ENCODE measurements around the gene PROX1. TPM values are rescaled to one million over a fixed set of nuclear protein-coding genes. Genes with fewer than 3 reads are reported as not detected.

Gene PROX1
- total and polyA plus RNA-seq, 9 of the 15 experiments (the other 6 are each of a cell fraction or from before 2014, with no cell fraction given), result 0.14 to 0.22 TPM; not detected in 7

DNA sequence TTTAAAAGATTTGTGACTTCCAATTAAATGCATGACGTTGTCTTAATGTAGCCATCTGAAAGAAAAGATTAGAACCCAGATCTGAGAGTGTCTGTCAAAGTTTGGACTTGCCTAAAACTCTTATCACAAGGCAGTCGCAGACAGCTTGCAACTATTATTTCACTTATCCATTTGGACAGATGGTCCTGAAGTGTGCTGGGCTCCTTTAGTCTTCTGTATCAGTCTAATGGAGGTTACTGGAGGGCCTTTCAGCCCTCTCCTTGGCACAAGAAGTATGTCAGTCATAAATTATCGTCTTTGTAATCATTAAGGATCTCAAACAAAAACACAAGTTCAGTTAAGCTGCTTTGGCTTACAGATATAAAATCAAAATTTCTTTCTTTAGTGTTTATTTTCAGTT is 15.5 kb downstream of the PROX1 start (continued):
- TF ChIP-seq, protein P1, sequence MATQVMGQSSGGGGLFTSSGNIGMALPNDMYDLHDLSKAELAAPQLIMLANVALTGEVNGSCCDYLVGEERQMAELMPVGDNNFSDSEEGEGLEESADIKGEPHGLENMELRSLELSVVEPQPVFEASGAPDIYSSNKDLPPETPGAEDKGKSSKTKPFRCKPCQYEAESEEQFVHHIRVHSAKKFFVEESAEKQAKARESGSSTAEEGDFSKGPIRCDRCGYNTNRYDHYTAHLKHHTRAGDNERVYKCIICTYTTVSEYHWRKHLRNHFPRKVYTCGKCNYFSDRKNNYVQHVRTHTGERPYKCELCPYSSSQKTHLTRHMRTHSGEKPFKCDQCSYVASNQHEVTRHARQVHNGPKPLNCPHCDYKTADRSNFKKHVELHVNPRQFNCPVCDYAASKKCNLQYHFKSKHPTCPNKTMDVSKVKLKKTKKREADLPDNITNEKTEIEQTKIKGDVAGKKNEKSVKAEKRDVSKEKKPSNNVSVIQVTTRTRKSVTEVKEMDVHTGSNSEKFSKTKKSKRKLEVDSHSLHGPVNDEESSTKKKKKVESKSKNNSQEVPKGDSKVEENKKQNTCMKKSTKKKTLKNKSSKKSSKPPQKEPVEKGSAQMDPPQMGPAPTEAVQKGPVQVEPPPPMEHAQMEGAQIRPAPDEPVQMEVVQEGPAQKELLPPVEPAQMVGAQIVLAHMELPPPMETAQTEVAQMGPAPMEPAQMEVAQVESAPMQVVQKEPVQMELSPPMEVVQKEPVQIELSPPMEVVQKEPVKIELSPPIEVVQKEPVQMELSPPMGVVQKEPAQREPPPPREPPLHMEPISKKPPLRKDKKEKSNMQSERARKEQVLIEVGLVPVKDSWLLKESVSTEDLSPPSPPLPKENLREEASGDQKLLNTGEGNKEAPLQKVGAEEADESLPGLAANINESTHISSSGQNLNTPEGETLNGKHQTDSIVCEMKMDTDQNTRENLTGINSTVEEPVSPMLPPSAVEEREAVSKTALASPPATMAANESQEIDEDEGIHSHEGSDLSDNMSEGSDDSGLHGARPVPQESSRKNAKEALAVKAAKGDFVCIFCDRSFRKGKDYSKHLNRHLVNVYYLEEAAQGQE (IDR thresholded peaks at IDR 0.05; ENCODE audit: borderline replicate concordance), result no peak
- TF ChIP-seq, protein P1 (CRISPR knock-in tag; IDR thresholded peaks at IDR 0.05; ENCODE audit: low read depth), result no peak
- TF ChIP-seq POLR3G (IDR thresholded peaks at IDR 0.05; ENCODE audit: extremely low read depth, insufficient read length, insufficient replicate concordance), result no peak
- TF ChIP-seq, protein P2, sequence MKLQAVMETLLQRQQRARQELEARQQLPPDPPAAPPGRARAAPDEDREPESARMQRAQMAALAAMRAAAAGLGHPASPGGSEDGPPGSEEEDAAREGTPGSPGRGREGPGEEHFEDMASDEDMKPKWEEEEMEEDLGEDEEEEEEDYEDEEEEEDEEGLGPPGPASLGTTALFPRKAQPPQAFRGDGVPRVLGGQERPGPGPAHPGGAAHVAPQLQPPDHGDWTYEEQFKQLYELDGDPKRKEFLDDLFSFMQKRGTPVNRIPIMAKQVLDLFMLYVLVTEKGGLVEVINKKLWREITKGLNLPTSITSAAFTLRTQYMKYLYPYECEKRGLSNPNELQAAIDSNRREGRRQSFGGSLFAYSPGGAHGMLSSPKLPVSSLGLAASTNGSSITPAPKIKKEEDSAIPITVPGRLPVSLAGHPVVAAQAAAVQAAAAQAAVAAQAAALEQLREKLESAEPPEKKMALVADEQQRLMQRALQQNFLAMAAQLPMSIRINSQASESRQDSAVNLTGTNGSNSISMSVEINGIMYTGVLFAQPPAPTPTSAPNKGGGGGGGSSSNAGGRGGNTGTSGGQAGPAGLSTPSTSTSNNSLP (IDR thresholded peaks at IDR 0.05; ENCODE audit: borderline replicate concordance, low read depth, low read length), result no peak
- TF ChIP-seq, protein P3, sequence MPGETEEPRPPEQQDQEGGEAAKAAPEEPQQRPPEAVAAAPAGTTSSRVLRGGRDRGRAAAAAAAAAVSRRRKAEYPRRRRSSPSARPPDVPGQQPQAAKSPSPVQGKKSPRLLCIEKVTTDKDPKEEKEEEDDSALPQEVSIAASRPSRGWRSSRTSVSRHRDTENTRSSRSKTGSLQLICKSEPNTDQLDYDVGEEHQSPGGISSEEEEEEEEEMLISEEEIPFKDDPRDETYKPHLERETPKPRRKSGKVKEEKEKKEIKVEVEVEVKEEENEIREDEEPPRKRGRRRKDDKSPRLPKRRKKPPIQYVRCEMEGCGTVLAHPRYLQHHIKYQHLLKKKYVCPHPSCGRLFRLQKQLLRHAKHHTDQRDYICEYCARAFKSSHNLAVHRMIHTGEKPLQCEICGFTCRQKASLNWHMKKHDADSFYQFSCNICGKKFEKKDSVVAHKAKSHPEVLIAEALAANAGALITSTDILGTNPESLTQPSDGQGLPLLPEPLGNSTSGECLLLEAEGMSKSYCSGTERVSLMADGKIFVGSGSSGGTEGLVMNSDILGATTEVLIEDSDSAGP (CRISPR knock-in tag; IDR thresholded peaks at IDR 0.05), result no peak
- TF ChIP-seq, protein P4, sequence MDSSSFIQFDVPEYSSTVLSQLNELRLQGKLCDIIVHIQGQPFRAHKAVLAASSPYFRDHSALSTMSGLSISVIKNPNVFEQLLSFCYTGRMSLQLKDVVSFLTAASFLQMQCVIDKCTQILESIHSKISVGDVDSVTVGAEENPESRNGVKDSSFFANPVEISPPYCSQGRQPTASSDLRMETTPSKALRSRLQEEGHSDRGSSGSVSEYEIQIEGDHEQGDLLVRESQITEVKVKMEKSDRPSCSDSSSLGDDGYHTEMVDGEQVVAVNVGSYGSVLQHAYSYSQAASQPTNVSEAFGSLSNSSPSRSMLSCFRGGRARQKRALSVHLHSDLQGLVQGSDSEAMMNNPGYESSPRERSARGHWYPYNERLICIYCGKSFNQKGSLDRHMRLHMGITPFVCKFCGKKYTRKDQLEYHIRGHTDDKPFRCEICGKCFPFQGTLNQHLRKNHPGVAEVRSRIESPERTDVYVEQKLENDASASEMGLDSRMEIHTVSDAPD (CRISPR knock-in tag; IDR thresholded peaks at IDR 0.05), result no peak
- TF ChIP-seq POLR2AphosphoS2 (IDR thresholded peaks at IDR 0.05; ENCODE audit: low read length), result no peak

All from K562 (cell line).